Measurements from ENCODE around the gene COL11A1.
A peak's percentile ranks its signal among the peaks of the same experiment; 100 is the strongest.
"Not testable (repeated sequence)": the region's sequence is repeated elsewhere in the genome, so short reads cannot be mapped to it uniquely, and the experiment has no call there.

COL11A1 gene

DNA sequence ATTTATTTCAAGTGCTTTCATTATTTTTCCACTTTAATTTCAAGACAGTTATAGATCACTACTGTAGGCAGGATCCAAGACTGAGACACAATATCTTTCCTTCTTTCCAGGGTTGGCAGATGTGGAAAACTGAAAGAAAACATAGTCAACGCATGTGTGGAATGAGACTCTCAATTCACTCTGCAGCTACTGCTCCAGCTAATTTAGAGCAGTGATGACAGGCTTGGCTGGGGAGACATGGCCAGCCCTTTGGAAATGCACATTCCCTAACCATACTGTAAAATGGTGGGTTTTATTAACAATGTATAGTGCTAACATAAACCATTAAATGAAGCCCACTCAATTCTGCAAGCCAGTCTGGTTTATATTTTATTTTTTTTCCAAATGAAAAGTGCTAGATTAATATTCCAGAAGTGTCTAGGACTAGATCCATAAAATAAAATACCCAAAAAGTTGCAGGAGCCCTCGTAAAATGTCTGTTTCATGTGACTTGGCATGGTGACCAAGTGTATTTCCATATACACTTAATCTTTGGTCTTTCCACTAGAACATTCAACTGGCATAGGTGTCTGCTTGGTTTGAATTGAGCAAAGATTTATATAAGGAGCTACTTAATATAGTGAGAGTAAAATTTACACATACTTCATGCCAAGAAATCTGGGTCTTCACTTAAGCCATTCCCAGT lies 32.9 kb downstream of the COL11A1 start:
- no peak for DNase-seq

DNA sequence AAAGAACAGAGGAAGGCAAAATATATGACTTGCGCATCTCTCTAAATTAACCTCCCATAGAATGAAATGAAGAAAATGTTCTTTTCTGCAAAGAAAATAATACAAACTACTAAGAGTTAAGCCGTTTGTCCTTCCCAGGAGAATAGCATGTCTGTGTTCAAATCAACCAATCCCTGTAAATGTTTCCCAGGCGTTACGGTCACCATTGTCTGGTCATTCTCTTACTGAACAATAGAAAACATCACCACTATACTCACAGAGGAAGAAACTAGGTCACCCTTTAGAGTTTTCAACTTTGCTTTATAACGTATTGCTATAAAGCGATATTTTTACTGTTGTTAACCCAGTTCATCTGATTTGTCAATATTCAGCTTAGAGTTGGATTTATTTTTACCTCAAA lies 34.1 kb downstream of the COL11A1 start:
- DNase-seq: no peak

DNA sequence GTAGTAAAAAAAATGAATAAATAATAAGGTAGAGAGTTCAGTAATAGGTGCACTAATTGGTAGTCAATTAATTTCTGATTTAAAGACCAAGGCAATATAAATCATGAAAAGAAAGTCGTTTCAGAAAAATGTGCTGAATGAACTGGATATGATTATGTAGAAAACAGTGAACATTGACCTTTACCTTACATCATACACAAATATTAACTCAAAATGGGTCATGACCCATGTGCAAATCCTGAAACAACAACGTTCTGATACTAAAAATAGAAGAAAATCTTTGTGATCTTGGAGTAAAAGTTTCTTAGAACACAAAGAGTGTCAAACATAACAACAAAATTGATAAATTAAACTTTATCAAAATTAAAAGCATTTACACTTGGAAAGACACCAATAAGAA lies 39.1 kb downstream of the COL11A1 start:
- no peak for DNase-seq

DNA sequence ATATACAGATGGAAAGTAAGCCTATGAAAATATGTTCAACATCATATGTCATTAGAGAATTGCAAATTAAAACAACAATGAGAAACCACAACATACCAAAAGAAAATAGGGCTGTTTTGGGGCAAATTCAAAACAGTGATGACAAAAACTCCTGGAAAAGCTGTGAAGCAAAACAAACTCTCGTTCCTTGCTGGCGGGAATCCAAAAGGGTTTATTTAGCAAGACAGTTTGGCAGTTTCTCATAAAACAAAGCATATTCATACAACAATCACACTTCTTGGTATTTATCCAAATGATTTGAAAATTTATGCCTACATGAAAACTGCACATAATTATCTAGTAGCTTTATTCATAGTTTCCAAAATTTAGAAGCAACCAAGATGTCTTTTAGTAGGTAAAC lies 44.4 kb downstream of the COL11A1 start:
- no peak for DNase-seq

DNA sequence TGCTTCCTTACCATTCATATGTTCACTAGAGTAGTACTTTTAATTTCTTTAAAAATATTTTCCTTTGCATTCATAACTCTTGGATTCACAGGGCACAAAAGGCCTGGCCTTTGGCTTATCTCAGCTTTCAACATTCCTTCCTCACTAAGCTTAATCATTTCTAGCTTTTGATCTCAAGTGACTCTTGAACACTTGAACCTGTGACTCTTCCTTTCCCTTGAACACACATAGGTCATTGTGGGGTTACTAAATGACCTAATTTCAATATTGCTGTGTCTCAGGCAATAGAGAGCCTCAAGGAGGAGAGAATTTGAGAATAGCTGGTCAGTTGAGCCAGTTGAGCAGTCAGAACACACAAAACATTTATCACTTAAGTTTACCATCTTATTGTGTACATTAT lies 49.9 kb downstream of the COL11A1 start:
- no peak for DNase-seq

DNA sequence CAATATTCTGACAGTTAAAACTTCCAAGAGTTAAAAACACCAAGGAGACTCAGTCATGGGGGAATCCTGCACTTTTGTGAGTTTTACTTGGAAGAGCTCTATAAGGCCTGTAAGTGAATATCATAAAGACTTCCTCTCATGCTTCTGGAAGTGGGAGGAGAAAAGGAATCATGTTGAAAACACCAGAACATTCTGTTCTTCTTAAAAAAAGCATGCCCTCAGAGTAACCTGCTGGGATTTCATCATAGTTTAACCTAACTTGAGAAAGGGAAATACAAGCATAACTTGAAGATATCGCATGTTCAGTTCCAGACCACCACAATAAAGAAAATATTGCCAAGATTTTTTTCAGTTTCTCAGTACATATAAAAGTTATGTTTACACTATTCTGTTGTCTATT lies 51.9 kb downstream of the COL11A1 start:
- DNase-seq: no peak

DNA sequence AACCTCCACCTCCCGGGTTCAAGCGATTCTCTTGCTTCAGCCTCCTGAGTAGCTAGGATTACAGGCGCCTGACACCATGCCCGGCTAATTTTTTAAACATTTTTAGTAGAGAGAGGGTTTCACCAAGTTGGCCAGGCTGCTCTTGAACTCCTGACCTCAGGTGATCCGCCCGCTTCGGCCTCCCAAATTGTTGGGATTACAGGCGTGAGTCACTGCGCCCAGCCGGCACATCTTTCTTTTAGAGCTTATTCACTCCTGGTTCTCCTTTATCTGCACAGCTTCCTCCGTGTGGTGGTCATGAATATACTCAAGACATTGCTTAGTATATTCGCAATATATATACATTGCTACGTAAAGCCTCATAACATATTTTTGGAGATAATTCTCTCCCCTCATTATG lies 80.2 kb downstream of the COL11A1 start:
- DNase-seq: not testable (repeated sequence)

DNA sequence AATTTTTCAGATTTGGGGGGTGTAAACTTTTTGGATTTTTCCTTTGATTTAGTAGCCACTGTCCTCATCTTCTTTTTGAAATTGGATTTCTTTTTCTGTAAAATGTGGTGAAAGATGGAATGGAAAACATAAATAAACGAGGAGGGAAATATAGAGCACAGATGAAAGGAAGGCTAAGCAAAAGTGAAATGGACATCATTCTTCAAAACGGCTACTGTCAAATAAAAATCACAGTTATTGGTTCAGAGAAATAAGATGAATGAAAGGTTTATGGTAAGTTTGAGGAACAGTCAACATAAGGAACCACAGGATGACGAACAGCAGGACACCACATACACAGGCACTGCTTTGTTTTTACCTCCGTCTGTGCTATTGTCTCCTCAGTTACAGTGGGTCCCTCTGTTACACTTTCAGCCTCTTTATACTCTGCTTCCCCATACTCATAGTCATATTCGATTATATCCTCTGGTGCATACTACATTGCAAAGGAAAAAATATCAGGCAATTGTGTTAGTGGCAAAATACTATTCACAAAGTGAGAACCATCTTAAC lies 82.4 kb downstream of the COL11A1 start:
- DNase-seq: no peak

DNA sequence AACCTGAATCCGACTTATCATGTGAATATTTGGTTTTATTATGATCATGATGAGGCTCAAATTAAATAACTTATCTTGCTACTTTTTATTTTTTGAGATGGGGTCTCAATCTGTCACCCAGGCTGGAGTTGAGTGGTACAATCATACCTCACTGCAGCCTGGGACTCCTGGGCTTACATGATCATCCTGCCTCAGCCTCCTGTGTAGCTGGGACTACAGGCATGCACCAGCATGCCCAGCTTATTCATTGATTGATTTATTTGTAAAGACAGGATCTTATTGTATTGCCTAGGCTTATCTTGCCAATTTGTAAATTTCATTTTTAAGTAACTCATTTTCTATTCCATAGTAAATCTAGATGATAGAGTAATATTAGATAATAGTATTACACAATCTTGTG lies 84.3 kb downstream of the COL11A1 start:
- no peak for DNase-seq

DNA sequence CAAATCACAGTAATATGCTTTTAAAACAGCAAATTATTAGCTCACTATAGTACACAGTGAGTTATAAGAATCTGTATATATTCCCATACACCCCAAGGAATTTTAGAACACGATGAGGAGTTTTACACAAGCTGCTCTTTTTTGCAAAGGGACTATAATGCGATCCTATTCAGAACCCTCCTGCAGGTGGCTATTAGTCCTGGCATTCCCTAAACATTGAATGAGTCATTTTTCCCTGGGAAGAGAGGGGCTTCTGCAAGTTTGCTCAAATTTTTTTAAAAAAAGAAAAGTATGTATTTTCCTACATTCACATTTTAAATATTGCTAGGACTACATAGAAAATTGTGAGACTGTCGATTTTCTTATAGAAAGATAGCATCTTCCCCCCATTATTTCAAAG lies 106.3 kb downstream of the COL11A1 start:
- DNase-seq: no peak

DNA sequence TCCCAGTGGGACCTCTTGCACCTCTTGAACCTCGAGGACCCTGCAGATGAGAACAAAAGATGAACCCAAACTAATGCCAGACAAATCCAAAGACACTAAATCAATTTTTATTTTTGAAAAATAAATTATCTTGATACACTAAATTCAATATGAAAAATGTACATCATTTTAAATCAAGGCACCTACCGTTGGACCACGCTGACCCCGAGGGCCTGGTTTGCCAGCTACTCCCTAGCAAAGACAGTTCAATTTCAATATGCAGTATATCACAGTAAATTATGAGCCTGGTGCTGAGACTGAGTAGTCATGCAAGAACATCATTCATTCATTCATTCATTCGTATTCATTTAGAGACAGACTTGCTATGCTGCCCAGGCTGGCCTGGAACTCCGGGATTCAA lies 129.4 kb downstream of the COL11A1 start:
- DNase-seq: no peak

DNA sequence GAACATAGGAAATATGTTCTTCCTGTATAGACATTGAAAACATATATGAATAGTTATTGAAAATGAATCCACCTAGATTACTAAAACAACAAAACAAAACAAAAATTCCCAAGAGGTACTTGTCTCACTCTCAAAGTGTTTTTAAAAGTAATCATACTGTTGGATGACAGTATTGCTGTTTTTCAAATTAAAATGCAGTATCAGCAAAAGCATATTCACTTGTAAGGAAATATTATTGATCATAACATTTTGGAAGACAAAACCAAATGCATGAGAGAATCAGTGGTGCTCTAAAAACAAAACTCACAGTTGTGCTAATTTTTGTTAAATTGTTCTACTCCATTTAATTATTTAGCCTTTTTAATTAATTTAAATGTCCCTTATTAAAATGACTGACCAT lies 131.0 kb downstream of the COL11A1 start:
- DNase-seq: no peak

DNA sequence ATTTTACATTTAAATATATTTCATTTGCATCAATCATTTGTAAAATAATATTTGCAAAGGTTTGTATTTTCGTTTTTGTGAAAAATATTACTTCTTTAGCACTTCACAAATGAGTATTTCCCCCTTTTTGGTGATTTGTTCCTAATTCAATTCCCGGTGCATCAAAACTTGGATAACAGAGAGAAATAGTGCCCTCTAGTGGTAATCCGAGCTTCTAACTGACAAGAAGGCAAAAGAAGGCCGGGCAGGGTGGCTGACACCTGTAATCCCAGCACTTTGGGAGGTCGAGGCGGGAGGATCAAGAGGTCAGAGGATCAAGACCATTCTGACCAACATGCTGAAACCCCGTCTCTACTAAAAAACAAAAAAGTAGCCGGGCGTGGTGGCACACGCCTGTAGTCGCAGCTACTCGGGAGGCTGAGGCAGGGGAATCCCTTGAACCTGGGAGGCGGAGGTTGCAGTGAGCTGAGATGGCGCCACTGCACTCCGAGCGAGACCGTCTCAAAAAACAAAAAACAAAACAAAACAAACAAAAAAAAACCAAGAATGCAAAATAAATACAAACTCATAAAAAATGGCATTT lies 137.7 kb downstream of the COL11A1 start:
- DNase-seq: peak; percentile 30 to 75

DNA sequence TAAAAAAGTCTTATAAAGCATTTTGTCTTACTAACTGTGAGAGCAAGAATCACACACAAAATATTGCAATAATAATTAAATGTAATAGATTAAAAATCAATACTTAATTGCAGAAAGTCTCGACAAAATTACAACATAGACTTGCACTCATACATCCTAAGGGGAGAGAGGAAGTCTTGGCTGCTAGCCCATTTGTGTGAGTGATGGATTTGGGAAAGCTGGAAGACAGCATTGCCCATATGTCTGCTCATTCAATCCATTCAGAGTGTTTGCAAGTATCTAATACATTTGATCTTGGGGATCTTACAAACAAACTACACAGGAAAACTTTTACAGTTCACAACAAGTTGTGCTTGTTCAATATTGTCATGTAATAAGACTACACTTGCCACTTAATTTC lies 140.5 kb downstream of the COL11A1 start:
- DNase-seq: no peak

DNA sequence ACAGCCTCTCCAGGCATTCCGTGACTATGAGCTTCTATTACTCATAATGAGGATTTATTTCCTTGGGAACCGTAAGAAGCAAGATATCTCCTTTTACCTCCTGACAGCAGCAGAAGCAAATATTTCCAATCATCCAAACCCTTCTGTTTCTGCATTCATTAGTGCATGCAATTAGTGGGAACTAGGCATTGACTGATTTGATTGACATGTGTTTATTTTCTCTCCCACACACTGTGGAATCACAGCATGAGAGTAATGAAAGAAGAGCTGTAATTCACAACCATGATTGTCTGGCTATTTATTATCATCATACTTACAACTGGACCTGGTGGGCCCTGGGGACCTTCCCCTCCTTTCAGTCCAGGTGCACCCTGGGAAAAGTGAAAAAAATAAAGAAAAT lies 146.8 kb downstream of the COL11A1 start:
- no peak for DNase-seq

DNA sequence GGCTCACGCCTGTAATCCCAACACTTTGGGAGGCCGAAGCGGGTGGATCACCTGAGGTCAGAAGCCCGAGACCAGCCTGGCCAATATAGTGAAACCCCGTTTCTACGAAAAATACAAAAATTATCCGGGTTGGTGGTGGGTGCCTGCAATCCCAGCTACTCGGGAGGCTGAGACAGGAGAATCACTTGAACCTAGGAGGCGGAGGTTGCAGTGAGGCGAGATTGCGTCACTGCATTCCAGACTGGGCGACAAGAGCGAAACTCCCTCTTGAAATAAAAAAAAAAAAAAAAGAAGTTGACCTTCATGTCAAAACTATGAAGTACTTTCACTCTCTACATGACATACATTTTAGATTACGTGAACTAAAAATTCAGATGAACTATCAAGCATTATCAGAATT lies 153.7 kb downstream of the COL11A1 start:
- no peak for DNase-seq

DNA sequence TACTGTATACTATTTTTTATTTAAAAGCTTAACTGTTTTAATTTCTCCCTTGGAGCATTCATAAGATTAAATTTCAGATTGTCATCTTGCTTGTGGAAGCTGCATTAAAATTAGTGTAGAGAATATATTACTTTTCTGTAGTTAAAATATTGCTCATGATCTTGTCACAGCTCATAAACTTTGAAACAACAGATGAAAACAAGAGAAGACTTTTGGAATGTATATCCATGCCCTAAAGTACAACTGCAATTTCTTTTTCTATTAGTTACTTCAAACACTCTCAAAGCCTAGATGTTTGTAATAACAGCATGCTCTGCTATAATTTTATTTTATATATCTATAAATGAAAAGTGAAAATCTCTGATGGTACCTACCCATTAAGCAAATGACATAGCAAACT lies 155.9 kb downstream of the COL11A1 start:
- DNase-seq: no peak

DNA sequence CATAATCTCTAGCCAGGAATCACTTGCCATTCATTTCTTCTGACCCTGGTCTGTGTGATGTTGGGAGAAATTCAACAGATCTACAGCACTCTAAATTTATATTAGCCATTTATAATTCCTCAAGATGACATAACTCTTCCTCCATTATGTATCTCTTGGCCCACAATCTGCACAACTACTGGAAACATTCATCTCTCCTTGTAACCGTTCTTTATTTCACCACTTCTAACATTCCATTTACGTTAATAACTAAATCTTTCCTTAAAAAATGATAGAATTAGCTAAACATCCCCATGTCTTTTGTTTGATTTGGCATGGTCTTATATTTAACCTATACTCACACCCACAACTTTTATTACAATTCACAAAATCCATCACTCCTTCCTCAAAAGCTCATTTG lies 166.0 kb downstream of the COL11A1 start:
- DNase-seq: no peak

DNA sequence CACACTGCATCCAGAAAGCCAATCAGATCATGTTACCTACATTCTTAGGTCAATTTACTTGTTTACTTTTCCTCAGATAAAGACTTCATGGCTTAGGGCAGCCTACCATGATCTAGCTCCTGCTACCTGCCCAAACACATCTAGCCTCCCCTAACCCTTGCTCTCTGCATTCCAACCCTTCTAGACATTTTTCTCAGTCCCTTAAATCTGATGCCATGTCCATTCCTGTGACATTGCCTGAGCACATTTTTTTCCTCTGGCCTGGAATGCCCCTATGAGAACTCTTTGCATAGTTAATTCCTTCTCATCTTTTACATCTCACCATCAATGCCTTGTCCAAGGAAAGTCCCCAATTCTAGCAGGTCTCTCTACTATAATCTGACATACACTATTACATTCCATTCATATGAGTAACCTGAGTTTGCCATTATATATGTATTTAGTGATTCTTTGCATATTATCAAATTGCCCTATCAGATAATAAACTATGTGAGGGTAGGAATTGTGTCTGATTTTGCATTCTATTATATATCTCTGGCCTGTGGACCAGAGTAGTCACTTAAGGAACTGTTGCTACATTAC lies 166.9 kb downstream of the COL11A1 start:
- DNase-seq: no peak

DNA sequence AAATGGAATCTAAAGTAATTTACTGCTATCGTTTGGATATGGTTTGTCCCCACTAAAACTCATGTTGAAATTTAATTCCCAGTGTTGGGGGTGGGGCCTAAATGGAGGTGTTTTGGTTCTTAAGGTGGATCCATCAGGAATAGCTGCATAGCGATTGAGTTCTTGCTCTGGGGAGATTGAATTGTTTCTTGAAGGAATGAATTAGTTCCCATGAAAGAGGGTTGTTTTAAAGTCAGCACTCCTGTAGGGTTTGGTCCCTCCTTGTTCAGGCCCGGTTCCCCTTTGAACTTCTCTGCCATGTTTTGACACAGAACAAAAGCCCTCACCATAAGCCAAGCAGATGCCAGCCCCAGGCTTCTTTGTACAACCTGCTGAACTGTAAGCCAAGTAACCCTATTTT lies 170.9 kb downstream of the COL11A1 start:
- DNase-seq: no peak

DNA sequence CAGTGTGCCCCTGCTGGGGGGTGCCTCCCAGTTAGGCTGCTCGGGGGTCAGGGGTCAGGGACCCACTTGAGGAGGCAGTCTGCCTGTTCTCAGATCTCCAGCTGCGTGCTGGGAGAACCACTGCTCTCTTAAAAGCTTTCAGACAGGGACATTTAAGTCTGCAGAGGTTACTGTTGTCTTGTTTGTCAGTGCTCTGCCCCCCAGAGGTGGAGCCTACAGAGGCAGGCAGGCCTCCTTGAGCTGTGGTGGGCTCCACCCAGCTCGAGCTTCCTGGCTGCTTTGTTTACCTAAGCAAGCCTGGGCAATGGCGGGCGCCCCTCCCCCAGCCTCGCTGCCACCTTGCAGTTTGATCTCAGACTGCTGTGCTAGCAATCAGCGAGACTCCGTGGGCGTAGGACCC lies 175.0 kb downstream of the COL11A1 start:
- DNase-seq: not testable (repeated sequence)

DNA sequence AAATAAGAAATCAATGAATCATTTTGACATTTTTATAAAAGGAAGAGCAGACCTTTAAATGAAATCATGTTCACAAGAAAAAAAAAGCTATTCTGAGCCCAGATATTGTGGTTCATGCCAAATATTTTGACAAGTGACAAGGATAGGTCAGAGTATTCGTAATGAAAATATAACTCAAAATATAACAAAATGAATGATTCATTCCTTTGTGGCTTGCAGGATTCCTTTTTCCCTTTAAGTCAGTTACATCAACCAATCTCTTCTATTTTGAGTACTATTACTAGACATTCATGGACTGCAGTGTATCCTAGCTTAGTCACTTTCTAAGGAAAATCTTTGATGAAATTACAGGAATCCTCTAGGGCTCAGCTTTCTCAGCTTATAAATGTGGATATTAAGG lies 188.7 kb downstream of the COL11A1 start:
- DNase-seq: no peak

DNA sequence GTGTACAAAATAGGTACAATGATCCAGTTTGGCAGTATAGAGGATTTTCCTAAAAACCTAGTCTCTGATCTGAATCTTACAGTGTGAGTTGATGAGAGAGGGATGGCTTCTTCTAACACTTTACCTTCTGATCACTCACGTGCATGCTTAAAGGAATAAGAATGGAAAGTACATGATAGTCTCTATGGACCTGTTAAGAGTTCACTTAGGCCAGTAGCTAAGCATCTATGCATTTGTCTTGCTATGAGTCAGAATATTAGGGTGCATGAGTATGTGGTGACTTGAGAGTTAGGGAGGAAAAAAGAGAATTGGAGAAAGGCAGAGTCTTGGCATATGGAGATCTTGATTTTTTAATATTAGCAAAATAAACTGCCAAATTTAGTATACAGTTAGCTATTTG lies 206.3 kb downstream of the COL11A1 start:
- DNase-seq: no peak

DNA sequence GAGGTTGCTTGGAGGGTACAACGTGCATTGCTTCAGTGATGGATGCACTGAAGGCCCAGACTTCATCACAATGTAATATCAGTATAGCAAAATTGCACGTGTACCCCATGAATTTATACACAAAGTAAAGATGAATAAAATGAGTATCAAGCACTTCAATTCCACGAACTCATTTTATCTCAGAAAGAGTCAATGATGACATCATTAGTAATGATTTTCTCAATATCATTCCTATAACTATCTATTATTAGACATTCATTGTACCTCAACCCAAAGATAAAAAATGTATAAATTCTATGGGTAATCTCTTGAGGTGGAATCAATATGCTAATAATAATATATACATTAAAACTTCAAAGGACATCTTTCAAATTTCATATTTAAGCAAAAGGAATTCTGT lies 208.4 kb downstream of the COL11A1 start:
- DNase-seq: no peak

DNA sequence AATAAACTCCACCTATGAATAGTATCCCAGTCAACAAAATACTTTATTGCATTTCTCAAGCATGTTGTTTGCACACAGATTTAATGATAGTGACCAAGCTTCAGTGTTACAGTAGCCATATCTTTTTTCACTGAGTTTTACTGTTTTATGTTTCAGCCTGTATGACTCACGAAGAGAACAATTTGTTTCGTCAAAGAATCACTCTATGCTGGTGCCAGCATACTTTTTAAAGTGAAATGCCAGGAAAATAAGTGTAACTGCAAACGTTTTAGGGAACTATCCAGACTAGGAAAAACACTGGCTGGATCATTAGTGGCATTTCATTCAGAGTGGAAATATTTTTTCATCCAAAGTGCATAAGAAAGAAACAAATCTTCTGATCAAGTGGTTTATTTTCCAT lies 210.8 kb downstream of the COL11A1 start:
- DNase-seq: no peak
